GM12875 (cell line): ENCODE measurements around the gene QRSL1.
"Not testable (repeated sequence)": the region's sequence is repeated elsewhere in the genome, so short reads cannot be mapped to it uniquely, and the experiment has no call there.

Experiments used
- H3K4me3 ChIP-seq: one replicate; pipeline ENCODE4 v1.5.1; 2011; ENCODE audit warnings: low read depth, low read length, control low read depth
- CTCF ChIP-seq: IDR thresholded peaks from 2 replicates; pipeline ENCODE4 v1.5.1; 2011; ENCODE audit warnings: low read depth, mild to moderate bottlenecking, control low read depth, inconsistent platforms, low read length, moderate library complexity, borderline replicate concordance; ENCODE audit not compliant: insufficient read depth

Gene QRSL1

GRCh38 chr6:106692819-106693208, 63.4 kb downstream of the QRSL1 start:
- no peak overlapping the region for H3K4me3 ChIP-seq
- TF ChIP-seq CTCF: no peak

DNA sequence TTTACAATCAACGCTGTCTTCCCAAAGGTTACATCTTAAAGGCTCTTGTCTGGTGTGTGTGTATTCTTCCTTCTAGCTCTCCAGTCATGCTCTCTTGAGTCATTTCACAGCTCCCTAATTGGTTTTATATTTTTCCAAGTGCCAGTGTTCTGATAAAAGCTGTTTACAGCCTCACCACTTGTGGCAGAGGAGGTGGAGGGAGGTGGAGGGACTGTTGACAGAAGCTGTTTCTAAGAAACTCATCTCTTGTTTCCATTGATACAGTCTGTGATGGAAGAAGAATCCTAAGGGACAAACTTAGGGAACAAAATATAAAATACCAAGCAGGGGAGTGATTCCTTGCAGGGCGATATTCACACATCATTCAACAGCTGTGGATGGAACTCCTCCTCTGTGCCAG, 64.0 kb downstream of the QRSL1 start:
- no peak overlapping the region for H3K4me3 ChIP-seq
- no peak for TF ChIP-seq CTCF

- no peak overlapping the region for H3K4me3 ChIP-seq
- TF ChIP-seq CTCF: no peak
Observed at GRCh38 chr6:106694343-106694742, 65.0 kb downstream of the QRSL1 start.

GRCh38 chr6:106700581-106700980, 71.2 kb downstream of the QRSL1 start:
- no peak for TF ChIP-seq CTCF
- H3K4me3 ChIP-seq: no peak overlapping the region

DNA sequence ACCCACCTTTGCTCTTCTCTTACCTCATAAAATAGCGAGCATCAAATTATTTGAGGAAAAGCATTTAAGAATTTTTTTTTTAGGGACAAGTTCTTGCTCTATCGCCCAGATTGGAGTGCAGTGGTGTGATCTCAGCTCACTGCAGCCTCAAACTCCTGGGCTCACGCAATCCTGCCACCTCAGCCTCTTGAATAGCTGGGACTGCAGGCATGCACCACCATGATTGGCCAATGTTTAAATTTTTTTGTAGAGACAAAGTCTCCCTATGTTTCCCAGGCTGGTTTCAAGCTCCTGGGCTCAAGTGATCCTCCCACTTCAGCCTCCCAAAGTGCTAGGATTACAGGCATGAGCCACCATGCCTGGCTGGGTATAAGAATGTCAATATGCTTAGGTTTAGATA, 71.8 kb downstream of the QRSL1 start:
- not testable (repeated sequence) for H3K4me3 ChIP-seq

- no peak for TF ChIP-seq CTCF
- H3K4me3 ChIP-seq: no peak overlapping the region
Observed at GRCh38 chr6:106702046-106702445, 72.7 kb downstream of the QRSL1 start.

DNA sequence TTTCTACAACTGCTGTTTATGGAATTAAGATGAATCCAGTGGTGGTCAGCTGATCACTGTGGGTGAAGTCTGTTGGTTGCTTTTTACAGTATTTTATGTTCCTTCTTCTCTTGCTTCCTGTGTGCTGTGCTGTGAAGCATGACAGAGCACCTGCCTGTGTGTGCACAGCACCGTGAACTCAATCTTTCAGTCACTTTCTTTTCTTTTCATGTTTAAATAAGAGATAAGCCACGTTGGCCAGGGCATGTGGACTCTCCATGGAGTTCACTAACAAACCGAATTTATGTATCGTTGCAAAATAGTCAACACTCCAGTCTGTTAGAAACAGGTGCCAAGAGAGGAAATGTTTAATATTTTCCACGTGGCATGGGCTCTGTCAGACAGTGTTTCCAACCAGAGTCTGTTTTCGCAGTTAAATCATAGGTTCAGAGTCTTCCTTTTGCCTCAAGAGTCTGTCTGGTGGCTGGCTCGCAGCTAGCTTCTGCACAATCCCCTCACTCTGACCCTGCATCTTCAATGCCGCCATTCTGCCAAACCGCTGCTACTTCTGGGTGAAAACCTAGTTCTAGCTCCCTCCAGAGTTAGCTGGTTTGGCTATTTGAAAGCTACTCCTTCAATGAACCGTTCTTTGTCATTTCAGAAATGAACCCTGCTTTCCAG, 73.2 kb downstream of the QRSL1 start:
- no peak for TF ChIP-seq CTCF
- no peak overlapping the region for H3K4me3 ChIP-seq

DNA sequence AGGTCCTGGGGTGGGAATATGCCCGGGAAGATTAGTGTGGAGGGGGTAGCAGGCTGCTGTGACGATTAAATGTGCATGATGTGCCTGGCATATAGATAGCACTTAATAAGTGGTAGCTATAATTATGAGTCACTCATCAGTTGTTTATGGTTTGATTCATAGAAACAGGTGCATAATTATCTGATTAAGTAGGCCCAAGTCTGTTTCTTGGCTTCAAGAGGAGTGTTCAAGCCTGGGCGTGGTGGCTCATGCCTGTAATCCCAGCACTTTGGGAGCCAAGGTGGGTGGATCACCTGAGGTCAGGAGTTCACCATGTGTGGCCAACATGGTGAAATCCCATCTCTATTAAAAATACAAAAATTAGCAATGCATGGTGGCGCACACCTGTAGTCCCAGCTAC, 74.9 kb downstream of the QRSL1 start:
- no peak overlapping the region for H3K4me3 ChIP-seq
- TF ChIP-seq CTCF: no peak
